ENCODE data around the gene ACSBG1. TPM values are rescaled to one million over a fixed set of nuclear protein-coding genes. Genes with fewer than 3 reads are reported as not detected.

The ACSBG1 gene
- total RNA-seq, 4 donors from 2014 or later = under 0.01 to 0.21 TPM; not detected in 2

GRCh38 chr15:78149068-78149804 lies 85.1 kb downstream of the ACSBG1 start, which contains the start of gene IDH3A:
Gene IDH3A (plus strand): TSS chr15:78149362. CDS start chr15:78149404, 42 bp downstream.
- TF ChIP-seq EP300 (IDR thresholded peaks at IDR 0.05) (peak in 1 of 2 donors; percentile 85), POLR2A (IDR thresholded peaks at IDR 0.05) (peak; percentile 59 to 91)
- TF ChIP-seq, protein P1, sequence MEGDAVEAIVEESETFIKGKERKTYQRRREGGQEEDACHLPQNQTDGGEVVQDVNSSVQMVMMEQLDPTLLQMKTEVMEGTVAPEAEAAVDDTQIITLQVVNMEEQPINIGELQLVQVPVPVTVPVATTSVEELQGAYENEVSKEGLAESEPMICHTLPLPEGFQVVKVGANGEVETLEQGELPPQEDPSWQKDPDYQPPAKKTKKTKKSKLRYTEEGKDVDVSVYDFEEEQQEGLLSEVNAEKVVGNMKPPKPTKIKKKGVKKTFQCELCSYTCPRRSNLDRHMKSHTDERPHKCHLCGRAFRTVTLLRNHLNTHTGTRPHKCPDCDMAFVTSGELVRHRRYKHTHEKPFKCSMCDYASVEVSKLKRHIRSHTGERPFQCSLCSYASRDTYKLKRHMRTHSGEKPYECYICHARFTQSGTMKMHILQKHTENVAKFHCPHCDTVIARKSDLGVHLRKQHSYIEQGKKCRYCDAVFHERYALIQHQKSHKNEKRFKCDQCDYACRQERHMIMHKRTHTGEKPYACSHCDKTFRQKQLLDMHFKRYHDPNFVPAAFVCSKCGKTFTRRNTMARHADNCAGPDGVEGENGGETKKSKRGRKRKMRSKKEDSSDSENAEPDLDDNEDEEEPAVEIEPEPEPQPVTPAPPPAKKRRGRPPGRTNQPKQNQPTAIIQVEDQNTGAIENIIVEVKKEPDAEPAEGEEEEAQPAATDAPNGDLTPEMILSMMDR (IDR thresholded peaks at IDR 0.05) = peak in 1 of 5 experiments; percentile 22
- no peaks in the 10 kb centered on the region for H3K36me3 ChIP-seq

DNA sequence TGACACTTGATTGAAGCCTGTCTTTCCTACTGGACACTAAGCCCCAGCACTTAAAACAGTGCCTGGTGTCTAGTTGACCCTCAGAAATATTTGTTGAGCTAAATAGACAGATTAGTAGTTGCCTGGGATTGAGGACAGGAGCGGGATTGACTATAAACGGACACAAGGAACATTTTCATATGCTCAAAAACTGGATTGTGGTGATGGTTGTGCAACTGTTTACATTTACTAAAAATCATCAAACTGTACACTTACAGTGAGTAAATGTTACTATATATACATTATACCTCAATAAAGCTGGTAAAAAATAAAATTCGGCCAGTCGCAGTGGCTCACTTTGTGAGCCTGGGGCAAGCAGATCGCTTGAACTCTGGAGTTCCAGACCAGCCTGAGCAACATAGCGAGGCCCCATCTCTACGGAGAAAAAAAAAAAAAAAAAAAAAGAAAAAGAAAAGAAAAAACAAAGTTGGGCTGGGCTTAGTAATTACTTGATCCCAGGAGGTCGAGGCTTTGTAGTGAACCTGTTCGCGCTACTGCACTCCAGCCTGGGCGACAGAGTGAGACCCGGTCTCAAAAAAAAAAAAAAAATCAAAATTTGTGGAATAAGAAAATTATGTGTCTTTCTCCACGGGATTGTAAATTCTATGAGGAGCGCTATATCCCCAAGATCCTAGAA lies 85.8 kb downstream of the ACSBG1 start:
- Histone ChIP-seq H3K36me3 (no peaks in the 10 kb centered on the region), H3K9me3 (no peaks in the 10 kb centered on the region), H3K4me3 (peak overlapping the region; percentile 54 to 94 (median 76)), H3K4me1 (peaks cover 0 to 25% (median 18%) of the 10 kb centered on the region in 4 donors), H3K27ac (peak overlapping the region in 3 of 4 donors; percentile 30 to 86 (median 85)), H3K27me3 (no peaks in the 10 kb centered on the region)
- TF ChIP-seq EP300 (IDR thresholded peaks at IDR 0.05) = no peak
- TF ChIP-seq, protein P1 (IDR thresholded peaks at IDR 0.05) = no peak
- TF ChIP-seq POLR2A (IDR thresholded peaks at IDR 0.05) = no peak
- WGBS, 2 donors = 14 to 18% methylated on average over 14 of the region's 14 CpGs
- DNase-seq (ENCODE audit: low spot score in 2 of 2) = no peak

More at GRCh38 chr15:78149068-78149804, 85.1 kb downstream of the ACSBG1 start, which contains the start of gene IDH3A:
- no peaks in the 10 kb centered on the region for H3K27me3 ChIP-seq
- H3K4me1 ChIP-seq = peaks cover 0 to 25% (median 18%) of the 10 kb centered on the region in 4 donors
- peak within 1 kb of the TSS; percentile 54 to 94 (median 76) for H3K4me3 ChIP-seq
- WGBS, 2 donors = 1% methylated on average over 32 to 41 of the region's 79 CpGs
- H3K27ac ChIP-seq = peak within 1 kb of the TSS; percentile 68 to 86 (median 78)
- peak; percentile 99 for DNase-seq (ENCODE audit: low spot score in 2 of 2)
- no peaks in the 10 kb centered on the region for H3K9me3 ChIP-seq

- peaks cover 0 to 25% (median 18%) of the 10 kb centered on the region in 4 donors for H3K4me1 ChIP-seq
- TF ChIP-seq, protein P1 (IDR thresholded peaks at IDR 0.05) = no peak
- no peak for TF ChIP-seq POLR2A (IDR thresholded peaks at IDR 0.05)
- TF ChIP-seq EP300 (IDR thresholded peaks at IDR 0.05) = no peak
- H3K27me3 ChIP-seq = no peaks in the 10 kb centered on the region
- no peak for DNase-seq (ENCODE audit: low spot score in 2 of 2)
- H3K4me3 ChIP-seq = no peak overlapping the region
- H3K36me3 ChIP-seq = no peaks in the 10 kb centered on the region
- H3K9me3 ChIP-seq = no peaks in the 10 kb centered on the region
- H3K27ac ChIP-seq = no peak overlapping the region
- 86 to 87% methylated on average over 6 of the region's 6 CpGs for WGBS, 2 donors
Measured at GRCh38 chr15:78147566-78147965, 86.8 kb downstream of the ACSBG1 start.

- no peak for DNase-seq (ENCODE audit: low spot score in 2 of 2)
- WGBS, 2 donors = 91 to 92% methylated on average over 4 of the region's 4 CpGs
- Histone ChIP-seq H3K4me1 (peaks cover 0 to 24% (median 18%) of the 10 kb centered on the region in 4 donors), H3K9me3 (no peaks in the 10 kb centered on the region), H3K4me3 (no peak overlapping the region), H3K27ac (no peak overlapping the region), H3K36me3 (no peaks in the 10 kb centered on the region), H3K27me3 (no peaks in the 10 kb centered on the region)
- TF ChIP-seq POLR2A (IDR thresholded peaks at IDR 0.05) (no peak), EP300 (IDR thresholded peaks at IDR 0.05) (no peak)
- TF ChIP-seq, protein P1 (IDR thresholded peaks at IDR 0.05) = no peak
Measured at GRCh38 chr15:78146425-78147154, 87.8 kb downstream of the ACSBG1 start.

Data from tibial nerve (tissue), 4 donors.